Measurements from ENCODE around the gene TECPR2. TPM values are rescaled to one million over a fixed set of nuclear protein-coding genes. Genes with fewer than 3 reads are reported as not detected.
A peak's percentile ranks its signal among the peaks of the same experiment; 100 is the strongest.

TECPR2 gene
- total and polyA plus RNA-seq, 2 of the 13 experiments (the other 11 are each of a cell fraction or from before 2014, with no cell fraction given): 3.5 to 5.7 TPM

- Histone ChIP-seq H3K4me3 (replicated peaks in 1 of 3; ENCODE audit: insufficient read depth in 1 of 3, low read depth in 2 of 3, low read length in 3 of 3) (no peak overlapping the region), H3K27me3 (ENCODE audit: control insufficient read depth in 1 of 2, insufficient read depth in 2 of 2, low read length in 2 of 2) (no peaks in the 10 kb centered on the region), H3K9ac (ENCODE audit: insufficient read depth, low read depth, low read length) (no peak overlapping the region), H2AFZ (ENCODE audit: low read length) (no peak overlapping the region), H3K4me2 (ENCODE audit: low read depth, low read length) (peak overlapping the region; percentile 62), H3K4me1 (ENCODE audit: insufficient read depth, low read length) (peaks cover 29% of the 10 kb centered on the region), H3K79me2 (ENCODE audit: insufficient read depth, low read length) (no peaks in the 10 kb centered on the region), H3K9me3 (ENCODE audit: low read length) (no peaks in the 10 kb centered on the region), H3K36me3 (replicated peaks in 1 of 2; ENCODE audit: control insufficient read depth in 1 of 2, insufficient read depth in 2 of 2, low read length in 2 of 2) (peaks cover 0 to 10% of the 10 kb centered on the region in 2 experiments; a peak in 1 of 5 replicates), H4K20me1 (ENCODE audit: insufficient read depth, low read length) (no peaks in the 10 kb centered on the region), H3K27ac (ENCODE audit: extremely low read length, insufficient read depth, low read length) (no peak overlapping the region)
- BruUV-seq (replicated peaks): no TSS peak
- intact Hi-C loops (cut with micrococcal nuclease; ENCODE audit: unreplicated experiment): loop anchor here (1.0 kb wide), 2 partner anchors 60 to 78 kb away; no protein-coding TSS in a partner anchor
- POLR2A ChIA-PET: interaction anchor here (0.9 to 1.3 kb wide), 3 partner anchors 71 to 80 kb away, joined by 3 read pairs; partner anchors contain the start of gene ANKRD9
- CTCF ChIA-PET (ENCODE audit: low intra/inter-chr PET ratio, low total read pairs): interaction anchor here (2.0 to 3.5 kb wide), 2 partner anchors 60 to 79 kb away, joined by 6 to 59 read pairs; no protein-coding TSS in a partner anchor
- ATAC-seq: peak; percentile 75
- DNase-seq (ENCODE audit: low spot score): peak; percentile 59
- in situ Hi-C loops (cut with HindIII; ENCODE audit: extremely low pct_ligation_motif_present, low pct_unique_long_range_greater_than_20kb): loop anchor here (5.0 kb wide), 1 partner anchor 79 kb away; no protein-coding TSS in a partner anchor
- 39% methylated on average over 19 of the region's 31 CpGs for WGBS (ENCODE audit: low lambda C conversion rate)
- peak; percentile 60 for FAIRE-seq
- peak; percentile 61; the same call in 1 of the 2 replicates for TF ChIP-seq MEF2D (CRISPR knock-in tag; IDR thresholded peaks at IDR 0.05)
- TF ChIP-seq HMG20A (CRISPR knock-in tag; IDR thresholded peaks at IDR 0.05; ENCODE audit: borderline replicate concordance): no peak
- TF ChIP-seq ZNF335 (CRISPR knock-in tag; IDR thresholded peaks at IDR 0.05): no peak
- no peak for TF ChIP-seq AHDC1 (CRISPR knock-in tag; IDR thresholded peaks at IDR 0.05; ENCODE audit: borderline replicate concordance)
- no peak for TF ChIP-seq ZNF343 (CRISPR knock-in tag; IDR thresholded peaks at IDR 0.05)
- TF ChIP-seq PITX1 (CRISPR knock-in tag; IDR thresholded peaks at IDR 0.05): peak; percentile 47; the same call in 1 of the 2 replicates
- no peak for TF ChIP-seq NR2F1 (CRISPR knock-in tag; IDR thresholded peaks at IDR 0.05)
- peak; percentile 61; the same call in 1 of the 2 replicates for TF ChIP-seq TFDP2 (CRISPR knock-in tag; IDR thresholded peaks at IDR 0.05)
- no peak for TF ChIP-seq TFE3 (CRISPR knock-in tag; IDR thresholded peaks at IDR 0.05)
- peak; percentile 33; the same call in 1 of the 2 replicates for TF ChIP-seq NFKB2 (CRISPR knock-in tag; IDR thresholded peaks at IDR 0.05; ENCODE audit: borderline replicate concordance)
- TF ChIP-seq CERS6 (CRISPR knock-in tag; IDR thresholded peaks at IDR 0.05): no peak
- peak; percentile 90 for TF ChIP-seq YY1 (IDR thresholded peaks at IDR 0.05; ENCODE audit: insufficient read depth, insufficient replicate concordance, low read depth, low read length)
- TF ChIP-seq ZNF530 (CRISPR knock-in tag; IDR thresholded peaks at IDR 0.05; ENCODE audit: low read depth): no peak
Measured at GRCh38 chr14:102437997-102438915, 75.5 kb downstream of the TECPR2 start.
